Endodermal cell (in vitro differentiated cells): ENCODE measurements around the gene NOS1AP. TPM values are rescaled to one million over a fixed set of nuclear protein-coding genes. Genes with fewer than 3 reads are reported as not detected.

Source experiments
- DNase-seq: peaks from one replicate; pipeline ENCODE4 v3.0.0-alpha.2; 2017
- H3K27ac ChIP-seq: 2 replicates; pipeline ENCODE4 v1.5.1; 2013; ENCODE audit warnings: mild to moderate bottlenecking, low read depth, low read length, moderate library complexity
- H3K27me3 ChIP-seq: 2 replicates; pipeline ENCODE4 v1.6.1; 2013; ENCODE audit warnings: mild to moderate bottlenecking, low read length, moderate library complexity; ENCODE audit not compliant: insufficient read depth, control insufficient read depth, poor library complexity, severe bottlenecking
- H3K36me3 ChIP-seq: 2 replicates; pipeline ENCODE4 v1.7.0; 2013; ENCODE audit warnings: mild to moderate bottlenecking, low read length, moderate library complexity; ENCODE audit not compliant: control insufficient read depth, insufficient read depth
- H3K4me1 ChIP-seq: one replicate; pipeline ENCODE4 v1.7.0; 2013; ENCODE audit warnings: low read length; ENCODE audit not compliant: control insufficient read depth, insufficient read depth
- H3K4me3 ChIP-seq: 2 replicates; pipeline ENCODE4 v1.5.1; 2013; ENCODE audit warnings: mild to moderate bottlenecking, low read length, moderate library complexity
- H3K9ac ChIP-seq: 2 replicates; pipeline ENCODE4 v1.6.1; 2013; ENCODE audit warnings: mild to moderate bottlenecking, low read length, moderate library complexity; ENCODE audit not compliant: poor library complexity, severe bottlenecking; ENCODE audit errors: extremely low read depth
- H3K9me3 ChIP-seq: 2 replicates; pipeline ENCODE4 v1.6.1; 2013; ENCODE audit warnings: mild to moderate bottlenecking, low read length, moderate library complexity; ENCODE audit not compliant: control insufficient read depth
- H3K27ac Mint-ChIP-seq: 2 replicates; pipeline ENCODE4 v1.8.0; 2020; ENCODE audit warnings: mixed read lengths
- H3K27me3 Mint-ChIP-seq: 2 replicates; pipeline ENCODE4 v1.8.0; 2021; ENCODE audit warnings: mild to moderate bottlenecking, mixed read lengths; ENCODE audit not compliant: insufficient read depth
- H3K36me3 Mint-ChIP-seq: 2 replicates; pipeline ENCODE4 v1.8.0; 2020; ENCODE audit warnings: low read depth, mixed read lengths
- H3K4me1 Mint-ChIP-seq: 2 replicates; pipeline ENCODE4 v1.8.0; 2020; ENCODE audit warnings: mixed read lengths
- H3K4me3 Mint-ChIP-seq: 2 replicates; pipeline ENCODE4 v1.8.0; 2020; ENCODE audit warnings: mild to moderate bottlenecking, moderate library complexity, mixed read lengths
- H3K9me3 Mint-ChIP-seq: 2 replicates; pipeline ENCODE4 v1.8.0; 2020; ENCODE audit warnings: mild to moderate bottlenecking, mixed read lengths
- WGBS, 2 experiments: methylation state at CpG; one replicate each; pipeline versions ENCODE4 v1.1.5 to v1.1.7; 2013; ENCODE audit warnings: missing lambda C conversion rate in 2 of 2, mixed read lengths in 1 of 2; ENCODE audit not compliant: insufficient coverage in 1 of 2, insufficient read length in 1 of 2; 5-methylcytosine and 5-hydroxymethylcytosine counted together
- total RNA-seq, 2 donors: library from RNA; stranded (reverse); fragmentation: NEBNext Ultra II Directional in 1 of 2; extraction: Animal tissue kit (Norgen Biotek cat#: 25700) in 1 of 2; gene quantifications; 2 replicates in 1 of 2; 3 replicates in 1 of 2; pipeline ENCODE4 v1.2.1, GENCODE V29; 2021
- TF ChIP-seq, protein P1 (sequence below): fragments of 200-600 bp; sonication (generic); conservative IDR thresholded peaks from 2 replicates; pipeline ENCODE4 v1.5.0; 2021; ENCODE audit warnings: antibody characterized with exemption, mild to moderate bottlenecking

NOS1AP gene
- total RNA-seq, 2 donors from 2014 or later = 4.8 to 5.9 TPM

DNA sequence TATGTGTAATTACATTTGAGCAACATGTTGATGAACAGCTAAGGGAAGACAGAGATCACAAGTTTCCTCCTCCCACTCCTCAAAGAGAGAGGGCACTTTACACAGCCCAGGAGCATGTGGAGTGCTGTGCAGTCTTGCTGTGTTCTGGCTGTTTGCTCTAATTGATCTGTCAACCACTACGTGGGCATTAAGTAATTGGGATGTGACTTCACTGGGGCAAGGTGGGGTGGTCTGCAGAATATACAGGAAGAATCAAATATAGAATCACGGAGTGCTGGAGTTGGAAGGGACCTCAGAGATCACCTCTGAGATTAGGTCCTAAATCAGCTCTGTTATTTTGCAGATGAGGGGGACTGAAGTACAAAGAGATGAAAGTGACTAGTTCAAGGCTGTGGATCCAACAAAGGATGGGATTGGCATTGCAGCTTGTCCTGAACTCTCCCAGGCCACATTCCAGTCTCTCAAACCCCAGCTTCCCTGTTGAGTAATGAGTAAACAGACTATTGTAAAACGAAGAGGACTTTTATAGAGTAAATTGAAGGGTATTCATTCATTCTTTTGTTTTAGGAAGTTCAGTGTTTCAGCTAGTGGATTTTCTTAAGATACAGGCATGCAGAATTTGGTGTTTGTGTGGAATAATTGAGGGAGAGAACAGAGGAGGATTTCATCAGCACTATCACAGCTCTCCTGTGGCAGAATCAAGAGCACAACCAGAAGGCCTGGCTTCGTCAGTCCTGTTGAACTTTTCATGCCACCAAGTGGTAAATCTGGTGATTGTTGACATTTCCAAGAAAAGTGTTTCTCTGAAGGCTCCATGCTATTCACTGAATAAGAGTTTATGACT lies 22.4 kb downstream of the NOS1AP start:
- Histone ChIP-seq H3K27me3 (no peaks in the 10 kb centered on the region), H3K27ac (peak overlapping the region; percentile 2), H3K4me1 (peaks cover 3% of the 10 kb centered on the region), H3K9me3 (no peaks in the 10 kb centered on the region), H3K9ac (no peak overlapping the region), H3K4me3 (no peak overlapping the region), H3K36me3 (no peaks in the 10 kb centered on the region)
- Mint-ChIP-seq H3K4me3 (no peak overlapping the region), H3K27ac (peak overlapping the region; percentile 70), H3K36me3 (no peaks in the 10 kb centered on the region), H3K27me3 (no peaks in the 10 kb centered on the region), H3K4me1 (peaks cover 22% of the 10 kb centered on the region), H3K9me3 (no peaks in the 10 kb centered on the region)
- TF ChIP-seq, protein P1, sequence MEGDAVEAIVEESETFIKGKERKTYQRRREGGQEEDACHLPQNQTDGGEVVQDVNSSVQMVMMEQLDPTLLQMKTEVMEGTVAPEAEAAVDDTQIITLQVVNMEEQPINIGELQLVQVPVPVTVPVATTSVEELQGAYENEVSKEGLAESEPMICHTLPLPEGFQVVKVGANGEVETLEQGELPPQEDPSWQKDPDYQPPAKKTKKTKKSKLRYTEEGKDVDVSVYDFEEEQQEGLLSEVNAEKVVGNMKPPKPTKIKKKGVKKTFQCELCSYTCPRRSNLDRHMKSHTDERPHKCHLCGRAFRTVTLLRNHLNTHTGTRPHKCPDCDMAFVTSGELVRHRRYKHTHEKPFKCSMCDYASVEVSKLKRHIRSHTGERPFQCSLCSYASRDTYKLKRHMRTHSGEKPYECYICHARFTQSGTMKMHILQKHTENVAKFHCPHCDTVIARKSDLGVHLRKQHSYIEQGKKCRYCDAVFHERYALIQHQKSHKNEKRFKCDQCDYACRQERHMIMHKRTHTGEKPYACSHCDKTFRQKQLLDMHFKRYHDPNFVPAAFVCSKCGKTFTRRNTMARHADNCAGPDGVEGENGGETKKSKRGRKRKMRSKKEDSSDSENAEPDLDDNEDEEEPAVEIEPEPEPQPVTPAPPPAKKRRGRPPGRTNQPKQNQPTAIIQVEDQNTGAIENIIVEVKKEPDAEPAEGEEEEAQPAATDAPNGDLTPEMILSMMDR = peak; percentile 32
- WGBS, 2 experiments = 21 to 25% methylated on average over 4 of the region's 4 CpGs
- DNase-seq = peak; percentile 77

DNA sequence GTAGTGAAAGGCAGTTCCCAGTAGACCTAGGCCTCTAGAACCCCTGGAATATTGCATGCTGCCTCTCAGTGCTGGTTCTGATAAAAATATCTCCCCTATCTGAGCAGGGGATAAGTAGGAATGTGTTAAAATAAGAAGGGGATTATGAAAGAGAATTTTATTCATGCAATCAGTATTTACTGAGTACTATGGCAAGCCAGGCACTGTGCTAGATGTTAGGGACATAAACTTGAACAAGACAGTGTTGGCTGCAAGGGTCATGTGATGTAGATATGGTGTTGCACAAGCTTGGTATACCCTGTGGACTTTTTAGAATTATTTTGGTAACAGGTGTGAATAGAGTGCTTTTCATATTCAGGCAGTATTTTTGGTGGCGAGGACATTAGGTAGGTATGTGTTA lies 23.6 kb downstream of the NOS1AP start:
- TF ChIP-seq, protein P1 = no peak
- H3K9me3 ChIP-seq = no peaks in the 10 kb centered on the region
- no peaks in the 10 kb centered on the region for H3K27me3 Mint-ChIP-seq
- H3K9me3 Mint-ChIP-seq = no peaks in the 10 kb centered on the region
- 86 to 100% methylated on average over 1 of the region's 1 CpG for WGBS, 2 experiments
- H3K9ac ChIP-seq = no peak overlapping the region
- H3K36me3 Mint-ChIP-seq = no peaks in the 10 kb centered on the region
- no peaks in the 10 kb centered on the region for H3K36me3 ChIP-seq
- H3K27ac ChIP-seq = no peak overlapping the region
- H3K27me3 ChIP-seq = no peaks in the 10 kb centered on the region
- no peak overlapping the region for H3K4me3 Mint-ChIP-seq
- DNase-seq = no peak
- H3K4me3 ChIP-seq = no peak overlapping the region
- H3K4me1 ChIP-seq = peaks cover 3% of the 10 kb centered on the region
- H3K4me1 Mint-ChIP-seq = peaks cover 22% of the 10 kb centered on the region
- no peak overlapping the region for H3K27ac Mint-ChIP-seq

DNA sequence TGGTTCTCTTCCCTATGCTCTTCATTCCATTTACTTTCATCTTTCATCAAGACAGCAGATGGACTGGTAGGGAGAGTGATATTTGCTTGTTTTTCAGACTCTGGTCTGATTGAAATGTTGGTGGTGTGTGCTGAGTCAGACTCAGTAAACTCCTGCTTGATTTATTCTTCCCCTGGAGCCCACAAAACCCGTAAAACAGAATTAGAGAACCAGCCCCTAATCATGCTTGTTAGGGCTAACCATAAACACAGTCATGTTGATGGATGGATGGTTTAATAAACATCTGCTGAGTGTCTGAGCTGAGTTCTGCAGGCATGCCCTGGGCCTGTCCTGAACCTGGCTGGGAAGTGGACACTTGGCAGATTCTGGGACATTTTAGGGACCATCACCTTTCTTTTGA lies 24.8 kb downstream of the NOS1AP start:
- DNase-seq = no peak
- TF ChIP-seq, protein P1 = no peak
- no peak overlapping the region for H3K4me3 Mint-ChIP-seq
- no peak overlapping the region for H3K27ac Mint-ChIP-seq
- no peaks in the 10 kb centered on the region for H3K9me3 ChIP-seq
- H3K36me3 ChIP-seq = no peaks in the 10 kb centered on the region
- no peak overlapping the region for H3K27ac ChIP-seq
- no peaks in the 10 kb centered on the region for H3K27me3 ChIP-seq
- no peaks in the 10 kb centered on the region for H3K36me3 Mint-ChIP-seq
- 90% methylated on average over 1 of the region's 1 CpG; no CpG with 5 or more reads in 1 of the 2 experiments for WGBS, 2 experiments
- H3K4me3 ChIP-seq = no peak overlapping the region
- no peaks in the 10 kb centered on the region for H3K27me3 Mint-ChIP-seq
- peaks cover 22% of the 10 kb centered on the region for H3K4me1 Mint-ChIP-seq
- no peaks in the 10 kb centered on the region for H3K9me3 Mint-ChIP-seq
- H3K9ac ChIP-seq = no peak overlapping the region
- peaks cover 3% of the 10 kb centered on the region for H3K4me1 ChIP-seq
